Smooth muscle cell of the pulmonary artery (primary cell): ENCODE measurements around the gene GOLGA6L24. TPM values are rescaled to one million over a fixed set of nuclear protein-coding genes. Genes with fewer than 3 reads are reported as not detected.

Experiments
- total RNA-seq: library from RNA; depleted of rRNA; stranded (reverse); fragments of >200 nt; gene quantifications from 2 replicates; pipeline ENCODE4 v1.2.3, GENCODE V29; 2014

The GOLGA6L24 gene, protein sequence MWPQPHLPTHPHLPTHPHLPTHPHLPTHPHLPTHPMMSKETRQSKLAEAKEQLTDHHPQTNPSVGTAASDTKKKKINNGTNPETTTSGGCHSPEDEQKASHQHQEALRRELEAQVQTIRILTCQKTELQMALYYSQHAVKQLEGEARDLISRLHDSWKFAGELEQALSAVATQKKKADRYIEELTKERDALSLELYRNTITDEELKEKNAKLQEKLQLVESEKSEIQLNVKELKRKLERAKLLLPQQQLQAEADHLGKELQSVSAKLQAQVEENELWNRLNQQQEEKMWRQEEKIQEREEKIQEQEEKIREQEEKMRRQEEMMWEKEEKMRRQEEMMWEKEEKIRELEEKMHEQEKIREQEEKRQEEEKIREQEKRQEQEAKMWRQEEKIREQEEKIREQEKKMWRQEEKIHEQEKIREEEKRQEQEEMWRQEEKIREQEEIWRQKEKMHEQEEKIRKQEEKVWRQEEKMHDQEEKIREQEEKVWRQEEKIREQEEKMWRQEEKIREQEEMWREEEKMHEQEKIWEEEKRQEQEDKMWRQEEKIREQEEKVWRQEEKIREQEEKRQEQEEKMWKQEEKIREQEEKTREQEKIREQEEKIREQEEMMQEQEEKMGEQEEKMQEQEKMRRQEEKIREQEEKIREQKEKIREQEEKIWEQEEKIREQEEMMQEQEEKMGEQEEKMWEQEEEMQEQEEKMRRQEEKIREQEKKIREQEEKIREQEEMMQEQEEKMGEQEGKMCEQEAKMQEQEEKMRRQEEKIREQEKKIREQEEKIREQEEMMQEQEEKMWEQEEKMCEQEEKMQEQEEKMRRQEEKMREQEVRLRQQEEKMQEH
- total RNA-seq, result not detected in 2 replicates

GRCh38 chr15:28357984-28358383, at the start of gene GOLGA6L24:
Gene GOLGA6L24 (minus strand): TSS chr15:28358084. CDS start chr15:28358023, 61 bp downstream.

GRCh38 chr15:28378364-28378763, 20.5 kb upstream of the GOLGA6L24 start, which contains the start of gene GOLGA8F:
Gene GOLGA8F (plus strand): TSS chr15:28378664. CDS start chr15:28378762, 98 bp downstream.

DNA sequence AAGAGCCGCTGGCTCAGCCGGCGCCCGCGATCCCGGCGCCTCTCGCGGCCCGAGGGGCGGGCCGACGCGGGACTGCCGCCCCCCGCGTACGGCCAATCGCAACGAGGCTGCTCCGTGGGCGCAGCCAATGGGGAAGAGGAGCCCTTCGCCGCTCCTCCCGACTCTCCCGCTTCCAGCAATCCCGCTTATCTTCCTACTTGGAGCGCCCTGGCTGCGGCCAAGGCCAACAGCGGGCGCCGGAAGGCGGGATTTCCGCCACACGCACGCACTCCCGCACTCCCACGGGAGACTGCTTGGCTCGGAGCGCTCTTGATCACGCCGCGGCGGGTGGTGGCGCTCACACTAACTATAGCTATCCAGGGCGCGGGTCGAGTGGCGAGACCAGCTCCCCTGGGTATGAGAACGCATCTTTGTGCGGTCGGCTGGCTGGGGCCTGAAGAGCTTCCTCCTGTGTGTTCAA, 35.7 kb downstream of the GOLGA6L24 start, which contains the start of gene HERC2:
Gene HERC2, minus strand, starts transcription at position 51 of the 460 bp plus-strand sequence. CDS start 746 bp downstream, outside the sequence.

Other genes with a start within 250 kb of the GOLGA6L24 start
- gene HERC2, start 35.9 kb downstream of the GOLGA6L24 start, total RNA-seq, result 72.0 and 92.2 TPM in 2 replicates
- not detected in 2 replicates for gene GOLGA8F, start 20.6 kb upstream of the GOLGA6L24 start, total RNA-seq
- gene GOLGA8G, start 174.9 kb upstream of the GOLGA6L24 start, total RNA-seq, result not detected in 2 replicates
- gene GOLGA6L25, start 195.5 kb upstream of the GOLGA6L24 start, total RNA-seq, result not detected in 2 replicates